CD14-positive monocyte (primary cell): ENCODE data around the gene TANC1. TPM values are rescaled to one million over a fixed set of nuclear protein-coding genes. Genes with fewer than 3 reads are reported as not detected.

ENCODE experiments used
- DNase-seq, 3 donors: peaks; one replicate each; pipeline ENCODE4 v3.0.0-alpha.2; 2011 to 2022
- H2AFZ ChIP-seq: 2 replicates; pipeline ENCODE4 v1.6.0; 2012; ENCODE audit warnings: mild to moderate bottlenecking, low read depth, low read length, inconsistent platforms; ENCODE audit not compliant: insufficient read depth, poor library complexity, severe bottlenecking
- H3K27ac ChIP-seq, 2 donors: 1 replicate in 1 of 2; 2 replicates in 1 of 2; pipeline ENCODE4 v1.5.1; 2012 to 2013; ENCODE audit warnings: low read length in 2 of 2, control low read depth in 1 of 2, inconsistent platforms in 1 of 2, low read depth in 1 of 2, mild to moderate bottlenecking in 1 of 2
- H3K27me3 ChIP-seq, 2 donors: one replicate each; pipeline versions ENCODE4 v1.6.0 to v1.6.1; 2011 to 2013; ENCODE audit warnings: low read length in 2 of 2; ENCODE audit not compliant: control insufficient read depth in 2 of 2, insufficient read depth in 2 of 2
- H3K36me3 ChIP-seq, 2 donors: replicated peaks in 1 of 2; 1 replicate in 1 of 2; 2 replicates in 1 of 2; pipeline versions ENCODE4 v1.5.1 to v1.6.1; 2012 to 2013; ENCODE audit warnings: low read length in 2 of 2, control low read depth in 1 of 2, inconsistent platforms in 1 of 2, mild to moderate bottlenecking in 1 of 2; ENCODE audit not compliant: insufficient read depth in 2 of 2, control insufficient read depth in 1 of 2
- H3K4me1 ChIP-seq, 2 donors: 1 replicate in 1 of 2; 2 replicates in 1 of 2; pipeline versions ENCODE4 v1.5.1 to v1.6.1; 2012 to 2013; ENCODE audit warnings: low read length in 2 of 2, control low read depth in 1 of 2, inconsistent platforms in 1 of 2, mild to moderate bottlenecking in 1 of 2, moderate library complexity in 1 of 2; ENCODE audit not compliant: insufficient read depth in 2 of 2, control insufficient read depth in 1 of 2
- H3K4me2 ChIP-seq: replicated peaks from 2 replicates; pipeline ENCODE3; 2012; ENCODE audit warnings: low read length, moderate library complexity, mild to moderate bottlenecking; ENCODE audit not compliant: poor library complexity, severe bottlenecking; ENCODE audit errors: extremely low read depth
- H3K4me3 ChIP-seq, 3 experiments: fragments of 200-600 bp in 1 of 3; sonication (generic) in 1 of 3; replicated peaks in 1 of 3; 1 replicate in 2 of 3; 2 replicates in 1 of 3; pipeline ENCODE4 v1.5.1; 2011 to 2013; ENCODE audit warnings: low read length in 3 of 3, mild to moderate bottlenecking in 3 of 3, control low read depth in 2 of 3, low read depth in 2 of 3, inconsistent platforms in 1 of 3, moderate library complexity in 1 of 3
- H3K79me2 ChIP-seq: 2 replicates; pipeline ENCODE4 v1.6.0; 2012; ENCODE audit warnings: mild to moderate bottlenecking, control low read depth, inconsistent platforms, low read length, moderate library complexity; ENCODE audit not compliant: insufficient read depth
- H3K9ac ChIP-seq: 2 replicates; pipeline ENCODE4 v1.6.0; 2017; ENCODE audit warnings: low read length, mild to moderate bottlenecking; ENCODE audit not compliant: insufficient read depth, poor library complexity, severe bottlenecking
- H3K9me3 ChIP-seq, 2 donors: replicated peaks in 1 of 2; 1 replicate in 1 of 2; 2 replicates in 1 of 2; pipeline versions ENCODE4 v1.5.1 to v1.6.1; 2012 to 2013; ENCODE audit warnings: low read length in 2 of 2, control low read depth in 1 of 2; ENCODE audit not compliant: control insufficient read depth in 1 of 2, insufficient read depth in 1 of 2
- H4K20me1 ChIP-seq: 2 replicates; pipeline ENCODE4 v1.6.0; 2012; ENCODE audit warnings: mild to moderate bottlenecking, low read length, control low read depth, moderate library complexity; ENCODE audit not compliant: insufficient read depth
- H3K27ac Mint-ChIP-seq, 7 donors: one replicate each; pipeline ENCODE4 v1.8.0; 2020; ENCODE audit warnings: mild to moderate bottlenecking in 7 of 7, mixed read lengths in 7 of 7, moderate library complexity in 6 of 7, inconsistent platforms in 2 of 7
- H3K27me3 Mint-ChIP-seq, 3 donors: one replicate each; pipeline ENCODE4 v1.8.0; 2021 to 2022; ENCODE audit warnings: low read depth in 3 of 3, mild to moderate bottlenecking in 3 of 3, mixed read lengths in 3 of 3, moderate library complexity in 3 of 3, inconsistent platforms in 1 of 3
- H3K36me3 Mint-ChIP-seq, 2 donors: one replicate each; pipeline ENCODE4 v1.8.0; 2020; ENCODE audit warnings: mixed read lengths in 2 of 2, inconsistent platforms in 1 of 2, mild to moderate bottlenecking in 1 of 2
- H3K4me1 Mint-ChIP-seq: one replicate; pipeline ENCODE4 v1.8.0; 2020; ENCODE audit warnings: mild to moderate bottlenecking, mixed read lengths
- H3K4me3 Mint-ChIP-seq, 2 donors: one replicate each; pipeline ENCODE4 v1.8.0; 2020; ENCODE audit warnings: mild to moderate bottlenecking in 2 of 2, mixed read lengths in 2 of 2, moderate library complexity in 1 of 2
- H3K9me3 Mint-ChIP-seq, 7 donors: one replicate each; pipeline ENCODE4 v1.8.0; 2020 to 2022; ENCODE audit warnings: mixed read lengths in 7 of 7, mild to moderate bottlenecking in 6 of 7, moderate library complexity in 6 of 7, inconsistent platforms in 2 of 7
- WGBS: methylation state at CpG from one replicate; pipeline ENCODE4 v1.1.5; 2013; ENCODE audit warnings: missing lambda C conversion rate; ENCODE audit not compliant: insufficient coverage; 5-methylcytosine and 5-hydroxymethylcytosine counted together
- intact Hi-C, 2 donors: fragments of 100-400 bp; cut with micrococcal nuclease; formaldehyde crosslinking; loops; one replicate each; pipeline versions ENCODE4 v1.15.0 to v1.15.1; 2023
- polyA plus RNA-seq, 3 donors: library from polyadenylated mRNA; depleted of rRNA in 1 of 3; unstranded in 2 of 3; stranded (reverse) in 1 of 3; fragments of 300-500 nt in 2 of 3; fragments of >200 nt in 1 of 3; fragmentation: Illumina TruSeq in 2 of 3; gene quantifications; 1 replicate in 2 of 3; 2 replicates in 1 of 3; pipeline ENCODE4 v1.2.3, GENCODE V29; 2012 to 2021
- TF ChIP-seq, protein P1 (sequence below): fragments of 200-600 bp; IDR thresholded peaks from one replicate; pipeline ENCODE4 v1.8.0; 2022; ENCODE audit warnings: antibody characterized with exemption, mild to moderate bottlenecking

Gene TANC1
- polyA plus RNA-seq, 3 donors: 0.04 TPM; not detected in 2

- no peaks in the 10 kb centered on the region for H3K4me1 Mint-ChIP-seq
- no peak overlapping the region for H3K4me2 ChIP-seq
- peak overlapping the region in 1 of 7 donors; percentile 1 for H3K27ac Mint-ChIP-seq
- no peaks in the 10 kb centered on the region for H3K27me3 ChIP-seq
- WGBS: 92% methylated on average over 5 of the region's 5 CpGs
- H3K36me3 Mint-ChIP-seq: peaks cover 49 to 56% of the 10 kb centered on the region in 2 donors
- H3K4me3 ChIP-seq: no peak overlapping the region
- DNase-seq: no peak
- intact Hi-C loops: no loop called here
- H3K9me3 ChIP-seq: no peaks in the 10 kb centered on the region
- TF ChIP-seq, protein P1, sequence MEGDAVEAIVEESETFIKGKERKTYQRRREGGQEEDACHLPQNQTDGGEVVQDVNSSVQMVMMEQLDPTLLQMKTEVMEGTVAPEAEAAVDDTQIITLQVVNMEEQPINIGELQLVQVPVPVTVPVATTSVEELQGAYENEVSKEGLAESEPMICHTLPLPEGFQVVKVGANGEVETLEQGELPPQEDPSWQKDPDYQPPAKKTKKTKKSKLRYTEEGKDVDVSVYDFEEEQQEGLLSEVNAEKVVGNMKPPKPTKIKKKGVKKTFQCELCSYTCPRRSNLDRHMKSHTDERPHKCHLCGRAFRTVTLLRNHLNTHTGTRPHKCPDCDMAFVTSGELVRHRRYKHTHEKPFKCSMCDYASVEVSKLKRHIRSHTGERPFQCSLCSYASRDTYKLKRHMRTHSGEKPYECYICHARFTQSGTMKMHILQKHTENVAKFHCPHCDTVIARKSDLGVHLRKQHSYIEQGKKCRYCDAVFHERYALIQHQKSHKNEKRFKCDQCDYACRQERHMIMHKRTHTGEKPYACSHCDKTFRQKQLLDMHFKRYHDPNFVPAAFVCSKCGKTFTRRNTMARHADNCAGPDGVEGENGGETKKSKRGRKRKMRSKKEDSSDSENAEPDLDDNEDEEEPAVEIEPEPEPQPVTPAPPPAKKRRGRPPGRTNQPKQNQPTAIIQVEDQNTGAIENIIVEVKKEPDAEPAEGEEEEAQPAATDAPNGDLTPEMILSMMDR: no peak
- H3K79me2 ChIP-seq: peaks cover 3% of the 10 kb centered on the region
- H3K9me3 Mint-ChIP-seq: peaks cover 0 to 2% (median 0%) of the 10 kb centered on the region in 7 donors
- H4K20me1 ChIP-seq: no peaks in the 10 kb centered on the region
- no peaks in the 10 kb centered on the region for H3K27me3 Mint-ChIP-seq
- H3K27ac ChIP-seq: no peak overlapping the region
- no peak overlapping the region for H3K4me3 Mint-ChIP-seq
- H2AFZ ChIP-seq: no peak overlapping the region
- peaks cover 17 to 53% of the 10 kb centered on the region in 2 donors for H3K36me3 ChIP-seq
- no peaks in the 10 kb centered on the region for H3K4me1 ChIP-seq
- H3K9ac ChIP-seq: no peak overlapping the region
Observed at GRCh38 chr2:159262904-159263303, 294.5 kb downstream of the TANC1 start.

GRCh38 chr2:159265171-159265576 lies 296.7 kb downstream of the TANC1 start:
- peak overlapping the region in 2 of 7 donors; percentile 6 to 10 for H3K27ac Mint-ChIP-seq

More at GRCh38 chr2:159265171-159265576, 296.7 kb downstream of the TANC1 start:
- no peaks in the 10 kb centered on the region for H3K27me3 Mint-ChIP-seq
- peaks cover 0 to 2% (median 0%) of the 10 kb centered on the region in 7 donors for H3K9me3 Mint-ChIP-seq
- H3K36me3 Mint-ChIP-seq: peaks cover 51 to 64% of the 10 kb centered on the region in 2 donors
- TF ChIP-seq, protein P1: no peak
- Histone ChIP-seq H3K9ac (no peak overlapping the region), H2AFZ (no peak overlapping the region), H3K36me3 (peaks cover 6 to 42% of the 10 kb centered on the region in 2 donors), H3K79me2 (peaks cover 3% of the 10 kb centered on the region), H3K4me2 (no peak overlapping the region), H4K20me1 (no peaks in the 10 kb centered on the region), H3K4me3 (no peak overlapping the region), H3K27ac (no peak overlapping the region), H3K4me1 (no peaks in the 10 kb centered on the region), H3K9me3 (no peaks in the 10 kb centered on the region), H3K27me3 (no peaks in the 10 kb centered on the region)
- H3K4me3 Mint-ChIP-seq: no peak overlapping the region
- intact Hi-C loops: no loop called here
- no peak for DNase-seq
- no peaks in the 10 kb centered on the region for H3K4me1 Mint-ChIP-seq
- 100% methylated on average over 1 of the region's 1 CpG for WGBS
